ENCODE data around the gene RABAC1. TPM values are rescaled to one million over a fixed set of nuclear protein-coding genes. Genes with fewer than 3 reads are reported as not detected.

The RABAC1 gene
- total and polyA plus RNA-seq, 11 donors = 43.2 to 217 (median 87.6) TPM

DNA sequence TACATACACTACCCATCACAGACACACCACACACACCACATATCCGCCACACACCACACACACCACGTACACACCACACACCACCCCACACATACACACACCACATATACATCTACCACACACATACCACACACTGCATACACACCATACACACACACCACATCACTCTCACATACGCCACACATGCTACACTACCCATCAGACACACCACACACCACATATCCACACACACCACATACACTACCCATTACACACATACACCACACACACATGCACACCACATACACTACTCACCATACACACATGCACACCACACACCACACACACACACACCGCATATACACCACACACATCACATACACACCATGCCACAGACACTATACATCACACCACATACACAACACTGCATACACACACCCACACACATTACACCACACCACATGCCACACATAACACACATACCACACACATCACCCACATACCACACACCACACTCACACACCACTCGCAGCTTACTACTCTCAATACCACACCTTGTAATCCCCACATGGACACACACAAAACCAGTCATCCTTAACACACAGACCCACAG, 40.4 kb downstream of the RABAC1 start:
- ATAC-seq = no peak
- peaks cover 34 to 92% (median 64%) of the 10 kb centered on the region in 9 donors for H3K27me3 ChIP-seq
- no peak overlapping the region for H3K27ac ChIP-seq
- no peaks in the 10 kb centered on the region for H3K36me3 ChIP-seq
- intact Hi-C loops (cut with DNase I) = no loop called here
- DNase-seq = no peak
- no peak overlapping the region for H3K4me3 ChIP-seq
- peaks cover 0 to 5% (median 0%) of the 10 kb centered on the region in 12 donors for H3K4me1 ChIP-seq
- no peak for TF ChIP-seq POLR2A (IDR thresholded peaks at IDR 0.05)
- TF ChIP-seq, protein P1, sequence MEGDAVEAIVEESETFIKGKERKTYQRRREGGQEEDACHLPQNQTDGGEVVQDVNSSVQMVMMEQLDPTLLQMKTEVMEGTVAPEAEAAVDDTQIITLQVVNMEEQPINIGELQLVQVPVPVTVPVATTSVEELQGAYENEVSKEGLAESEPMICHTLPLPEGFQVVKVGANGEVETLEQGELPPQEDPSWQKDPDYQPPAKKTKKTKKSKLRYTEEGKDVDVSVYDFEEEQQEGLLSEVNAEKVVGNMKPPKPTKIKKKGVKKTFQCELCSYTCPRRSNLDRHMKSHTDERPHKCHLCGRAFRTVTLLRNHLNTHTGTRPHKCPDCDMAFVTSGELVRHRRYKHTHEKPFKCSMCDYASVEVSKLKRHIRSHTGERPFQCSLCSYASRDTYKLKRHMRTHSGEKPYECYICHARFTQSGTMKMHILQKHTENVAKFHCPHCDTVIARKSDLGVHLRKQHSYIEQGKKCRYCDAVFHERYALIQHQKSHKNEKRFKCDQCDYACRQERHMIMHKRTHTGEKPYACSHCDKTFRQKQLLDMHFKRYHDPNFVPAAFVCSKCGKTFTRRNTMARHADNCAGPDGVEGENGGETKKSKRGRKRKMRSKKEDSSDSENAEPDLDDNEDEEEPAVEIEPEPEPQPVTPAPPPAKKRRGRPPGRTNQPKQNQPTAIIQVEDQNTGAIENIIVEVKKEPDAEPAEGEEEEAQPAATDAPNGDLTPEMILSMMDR (IDR thresholded peaks at IDR 0.05) = no peak
- WGBS, 4 donors = 87 to 93% (median 91%) methylated on average over 5 of the region's 5 CpGs
- no peaks in the 10 kb centered on the region for H3K9me3 ChIP-seq

DNA sequence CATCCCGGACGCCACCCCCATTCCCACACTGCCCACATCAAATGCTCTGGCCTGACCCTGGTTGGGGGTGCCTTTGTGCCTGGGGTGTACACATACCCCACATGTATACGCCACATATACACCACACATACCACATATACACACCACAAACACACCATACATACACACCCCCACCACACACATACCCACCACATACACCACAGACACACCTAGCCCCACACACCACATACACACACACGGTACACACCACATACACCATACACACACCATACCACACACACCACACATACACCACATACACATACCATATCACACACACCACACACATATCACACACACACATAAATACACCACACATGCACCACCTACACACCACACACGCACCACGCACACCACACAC, 41.0 kb downstream of the RABAC1 start:
- H3K4me3 ChIP-seq = no peak overlapping the region
- intact Hi-C loops (cut with DNase I) = no loop called here
- ATAC-seq (no peak), DNase-seq (no peak)
- H3K27ac ChIP-seq = no peak overlapping the region
- WGBS, 4 donors = 86 to 92% (median 86%) methylated on average over 6 of the region's 6 CpGs
- no peaks in the 10 kb centered on the region for H3K9me3 ChIP-seq
- no peaks in the 10 kb centered on the region for H3K36me3 ChIP-seq
- H3K4me1 ChIP-seq = peaks cover 0 to 8% (median 0%) of the 10 kb centered on the region in 12 donors
- no peak for TF ChIP-seq POLR2A (IDR thresholded peaks at IDR 0.05)
- TF ChIP-seq, protein P1 (IDR thresholded peaks at IDR 0.05) = no peak
- H3K27me3 ChIP-seq = peaks cover 36 to 95% (median 65%) of the 10 kb centered on the region in 9 donors

DNA sequence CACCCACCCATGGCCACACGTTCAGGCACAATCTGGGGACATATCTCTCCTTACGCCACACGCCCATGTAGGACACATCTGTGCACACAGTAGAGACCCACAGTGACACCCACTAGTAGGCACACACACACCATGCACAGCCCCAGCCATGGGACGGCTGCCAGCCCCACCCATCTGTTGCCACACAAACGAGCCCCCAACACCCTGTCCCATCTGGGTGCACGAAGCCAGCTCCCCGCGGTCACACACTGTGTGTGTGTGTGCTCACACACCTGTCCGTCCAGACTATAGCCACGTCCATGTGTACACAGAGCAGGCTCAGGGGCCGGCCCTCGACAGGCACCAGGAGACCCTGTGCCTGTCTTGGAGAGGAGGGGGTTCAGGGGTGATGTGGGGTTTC, 41.4 kb downstream of the RABAC1 start:
- intact Hi-C loops (cut with DNase I) = no loop called here
- DNase-seq (no peak), ATAC-seq (no peak)
- H3K4me1 ChIP-seq = peaks cover 0 to 12% (median 0%) of the 10 kb centered on the region in 12 donors
- TF ChIP-seq, protein P1 (IDR thresholded peaks at IDR 0.05) = no peak
- TF ChIP-seq POLR2A (IDR thresholded peaks at IDR 0.05) = no peak
- H3K4me3 ChIP-seq = no peak overlapping the region
- H3K36me3 ChIP-seq = no peaks in the 10 kb centered on the region
- H3K27ac ChIP-seq = no peak overlapping the region
- no peaks in the 10 kb centered on the region for H3K9me3 ChIP-seq
- WGBS, 4 donors = 45 to 58% (median 55%) methylated on average over 5 to 12 of the region's 12 CpGs
- peaks cover 34 to 95% (median 62%) of the 10 kb centered on the region in 9 donors for H3K27me3 ChIP-seq

DNA sequence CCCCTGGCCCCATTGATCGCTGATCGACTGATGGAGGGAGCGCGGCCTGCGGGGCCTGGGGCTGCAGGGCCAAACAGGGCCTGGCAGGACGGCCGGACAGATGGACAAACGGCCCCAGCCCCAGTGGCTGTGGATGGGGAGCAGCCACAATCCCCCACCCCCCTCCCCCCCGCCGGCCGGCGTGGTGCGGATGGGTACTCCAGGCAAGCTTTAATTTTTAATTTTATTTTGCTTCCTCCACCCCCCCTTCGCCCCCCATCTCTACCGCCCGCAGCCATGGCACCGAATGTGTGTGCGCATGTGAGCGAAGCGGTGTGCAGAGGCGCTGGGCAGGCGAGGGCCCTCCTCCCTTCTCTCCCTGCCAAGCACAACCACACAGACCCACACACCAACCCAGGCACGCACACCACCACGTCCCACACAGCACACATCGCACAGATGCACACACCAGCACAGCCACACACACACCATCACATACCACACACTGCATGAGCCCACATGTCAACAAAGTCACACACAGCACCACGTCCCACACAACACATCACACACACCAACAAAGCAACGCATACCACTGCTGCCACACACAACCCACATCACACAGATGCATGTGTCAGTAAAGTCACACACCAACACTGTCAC, 43.2 kb downstream of the RABAC1 start:
- no peak overlapping the region for H3K27ac ChIP-seq
- WGBS, 4 donors = 28 to 37% (median 31%) methylated on average over 25 to 27 of the region's 27 CpGs
- DNase-seq (no peak), ATAC-seq (no peak)
- TF ChIP-seq, protein P1 (IDR thresholded peaks at IDR 0.05) = no peak
- TF ChIP-seq POLR2A (IDR thresholded peaks at IDR 0.05) = no peak
- H3K36me3 ChIP-seq = no peaks in the 10 kb centered on the region
- peaks cover 0 to 16% (median 0%) of the 10 kb centered on the region in 12 donors for H3K4me1 ChIP-seq
- H3K4me3 ChIP-seq = no peak overlapping the region
- intact Hi-C loops (cut with DNase I) = no loop called here
- H3K9me3 ChIP-seq = no peaks in the 10 kb centered on the region
- peaks cover 35 to 95% (median 63%) of the 10 kb centered on the region in 9 donors for H3K27me3 ChIP-seq

Data from heart left ventricle (tissue), 16 donors.